ENCODE data around the gene LMO7.

Gene LMO7

DNA sequence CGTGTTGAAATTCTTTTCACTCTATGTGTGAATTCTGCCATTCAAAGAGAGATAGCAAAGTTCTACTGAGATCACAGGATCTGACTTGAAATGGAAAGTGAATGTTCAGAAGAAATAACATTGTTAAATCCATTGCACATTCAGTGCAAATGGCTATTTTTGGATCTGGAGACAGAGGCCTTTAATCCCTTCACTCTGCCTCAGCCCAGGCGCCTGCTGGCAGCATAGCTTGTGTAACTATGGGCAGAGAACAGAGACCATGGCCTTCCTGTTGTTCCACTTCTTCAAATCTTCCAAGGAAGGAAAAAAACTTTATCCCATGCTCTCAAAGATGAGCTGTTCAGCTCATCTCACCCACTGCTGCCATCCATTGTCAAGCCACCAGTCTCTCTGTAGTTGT, 265.4 kb downstream of the LMO7 start:
- TF ChIP-seq, protein P1, sequence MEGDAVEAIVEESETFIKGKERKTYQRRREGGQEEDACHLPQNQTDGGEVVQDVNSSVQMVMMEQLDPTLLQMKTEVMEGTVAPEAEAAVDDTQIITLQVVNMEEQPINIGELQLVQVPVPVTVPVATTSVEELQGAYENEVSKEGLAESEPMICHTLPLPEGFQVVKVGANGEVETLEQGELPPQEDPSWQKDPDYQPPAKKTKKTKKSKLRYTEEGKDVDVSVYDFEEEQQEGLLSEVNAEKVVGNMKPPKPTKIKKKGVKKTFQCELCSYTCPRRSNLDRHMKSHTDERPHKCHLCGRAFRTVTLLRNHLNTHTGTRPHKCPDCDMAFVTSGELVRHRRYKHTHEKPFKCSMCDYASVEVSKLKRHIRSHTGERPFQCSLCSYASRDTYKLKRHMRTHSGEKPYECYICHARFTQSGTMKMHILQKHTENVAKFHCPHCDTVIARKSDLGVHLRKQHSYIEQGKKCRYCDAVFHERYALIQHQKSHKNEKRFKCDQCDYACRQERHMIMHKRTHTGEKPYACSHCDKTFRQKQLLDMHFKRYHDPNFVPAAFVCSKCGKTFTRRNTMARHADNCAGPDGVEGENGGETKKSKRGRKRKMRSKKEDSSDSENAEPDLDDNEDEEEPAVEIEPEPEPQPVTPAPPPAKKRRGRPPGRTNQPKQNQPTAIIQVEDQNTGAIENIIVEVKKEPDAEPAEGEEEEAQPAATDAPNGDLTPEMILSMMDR (conservative IDR thresholded peaks at IDR 0.05; ENCODE audit: control insufficient read depth, insufficient read depth, low read depth, low read length) = no peak
- no peak overlapping the region for H3K4me3 ChIP-seq (ENCODE audit: control insufficient read depth, low read depth, low read length)
- DNase-seq (ENCODE audit: low read depth) = no peak

GRCh38 chr13:75902166-75903104, 266.3 kb downstream of the LMO7 start:
- DNase-seq (ENCODE audit: low read depth) = no peak
- H3K4me3 ChIP-seq (ENCODE audit: control insufficient read depth, low read depth, low read length) = no peak overlapping the region
- TF ChIP-seq, protein P1 (conservative IDR thresholded peaks at IDR 0.05; ENCODE audit: control insufficient read depth, insufficient read depth, low read depth, low read length) = no peak

DNA sequence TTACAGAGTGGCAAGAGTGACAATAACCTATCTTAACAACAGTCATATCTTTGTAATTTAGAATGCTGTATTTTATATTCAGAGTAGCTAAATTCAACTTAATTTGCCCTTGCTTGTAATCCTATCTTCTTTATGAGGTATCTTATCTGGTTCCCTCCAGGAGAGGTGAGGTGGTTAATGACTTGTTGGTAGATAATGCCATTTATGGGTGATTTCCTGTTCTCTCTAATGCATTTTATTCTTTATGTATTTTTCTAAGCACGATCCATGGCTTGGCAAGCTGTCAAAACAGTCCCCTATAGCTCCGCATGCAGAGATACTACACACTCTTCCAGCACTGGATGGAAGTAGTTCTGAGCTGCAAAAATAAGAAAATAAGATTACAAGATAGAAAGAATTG, 267.9 kb downstream of the LMO7 start:
- no peak for DNase-seq (ENCODE audit: low read depth)
- TF ChIP-seq, protein P1 (conservative IDR thresholded peaks at IDR 0.05; ENCODE audit: control insufficient read depth, insufficient read depth, low read depth, low read length) = no peak
- H3K4me3 ChIP-seq (ENCODE audit: control insufficient read depth, low read depth, low read length) = no peak overlapping the region

- H3K4me3 ChIP-seq (ENCODE audit: control insufficient read depth, low read depth, low read length) = no peak overlapping the region
- TF ChIP-seq, protein P1 (conservative IDR thresholded peaks at IDR 0.05; ENCODE audit: control insufficient read depth, insufficient read depth, low read depth, low read length) = no peak
- peak; percentile 7 for DNase-seq (ENCODE audit: low read depth)
Measured at GRCh38 chr13:75906315-75906714, 270.2 kb downstream of the LMO7 start.

DNA sequence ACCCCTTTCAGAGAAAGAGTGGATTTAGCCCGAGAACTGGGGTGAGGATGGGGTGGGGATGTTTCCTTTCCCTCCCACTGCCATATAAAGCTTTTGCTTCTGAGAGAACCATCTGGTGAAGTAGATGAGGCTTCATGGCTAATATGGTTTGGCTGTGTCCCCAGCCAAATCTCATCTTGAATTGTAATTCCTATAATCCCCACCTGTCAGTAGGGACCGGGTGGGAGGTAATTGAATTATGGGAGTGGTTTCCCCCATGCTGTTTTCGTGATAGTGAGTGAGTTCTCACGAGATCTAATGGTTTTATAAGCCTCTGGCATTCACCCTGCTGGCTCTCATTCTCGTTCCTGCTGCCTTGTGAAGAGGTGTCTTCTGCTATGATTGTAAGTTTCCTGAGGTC, 270.9 kb downstream of the LMO7 start:
- no peak overlapping the region for H3K4me3 ChIP-seq (ENCODE audit: control insufficient read depth, low read depth, low read length)
- no peak for DNase-seq (ENCODE audit: low read depth)
- TF ChIP-seq, protein P1 (conservative IDR thresholded peaks at IDR 0.05; ENCODE audit: control insufficient read depth, insufficient read depth, low read depth, low read length) = no peak

- no peak overlapping the region for H3K4me3 ChIP-seq (ENCODE audit: control insufficient read depth, low read depth, low read length)
- TF ChIP-seq, protein P1 (conservative IDR thresholded peaks at IDR 0.05; ENCODE audit: control insufficient read depth, insufficient read depth, low read depth, low read length) = no peak
- peak; percentile 30 for DNase-seq (ENCODE audit: low read depth)
Measured at GRCh38 chr13:75908141-75908540, 272.0 kb downstream of the LMO7 start.
